ENCODE data around the gene PTGES.
"Not testable (repeated sequence)": the region's sequence is repeated elsewhere in the genome, so short reads cannot be mapped to it uniquely, and the experiment has no call there.

PTGES gene, protein sequence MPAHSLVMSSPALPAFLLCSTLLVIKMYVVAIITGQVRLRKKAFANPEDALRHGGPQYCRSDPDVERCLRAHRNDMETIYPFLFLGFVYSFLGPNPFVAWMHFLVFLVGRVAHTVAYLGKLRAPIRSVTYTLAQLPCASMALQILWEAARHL

DNA sequence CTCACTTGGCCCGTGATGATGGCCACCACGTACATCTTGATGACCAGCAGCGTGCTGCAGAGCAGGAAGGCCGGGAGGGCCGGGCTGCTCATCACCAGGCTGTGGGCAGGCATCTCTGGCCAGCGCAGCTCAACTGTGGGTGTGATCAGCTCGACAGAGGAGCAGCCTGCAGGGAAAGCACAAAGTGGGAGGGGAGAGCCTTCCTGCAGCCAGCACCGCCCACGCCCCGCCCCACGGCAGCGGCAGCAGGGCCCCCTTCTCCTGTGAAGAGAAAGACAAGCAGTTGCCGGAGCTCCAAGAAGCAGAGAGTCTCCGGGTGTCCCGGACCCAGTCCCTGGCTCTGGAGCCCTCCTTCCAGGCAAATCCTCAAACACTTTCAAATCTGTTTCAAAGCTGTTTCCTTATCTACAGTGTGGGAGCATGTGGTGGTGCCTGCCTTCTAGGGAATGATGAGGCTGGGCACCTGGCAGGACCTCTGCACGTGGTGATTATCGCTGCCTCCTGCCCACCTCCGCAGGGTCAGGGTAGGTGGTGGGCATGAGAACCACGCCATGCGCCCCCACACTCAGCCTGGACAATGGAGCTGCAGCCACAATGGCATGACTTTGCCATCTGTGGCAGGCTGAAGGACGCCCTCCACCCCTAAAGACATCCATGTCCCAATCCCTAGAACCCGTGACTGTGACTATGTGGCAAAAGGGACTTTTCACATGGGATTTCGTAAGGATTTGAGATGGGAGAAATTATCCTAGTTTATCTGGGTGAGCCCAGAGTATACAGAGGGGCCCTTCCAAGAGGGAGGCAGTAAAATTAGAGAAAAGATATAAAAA, at the start of gene PTGES:
Gene PTGES (minus strand): TSS at position 143 of the 830 bp plus-strand sequence. CDS start 30 bp downstream, at position 113.
- peak; percentile 46 for DNase-seq

DNA sequence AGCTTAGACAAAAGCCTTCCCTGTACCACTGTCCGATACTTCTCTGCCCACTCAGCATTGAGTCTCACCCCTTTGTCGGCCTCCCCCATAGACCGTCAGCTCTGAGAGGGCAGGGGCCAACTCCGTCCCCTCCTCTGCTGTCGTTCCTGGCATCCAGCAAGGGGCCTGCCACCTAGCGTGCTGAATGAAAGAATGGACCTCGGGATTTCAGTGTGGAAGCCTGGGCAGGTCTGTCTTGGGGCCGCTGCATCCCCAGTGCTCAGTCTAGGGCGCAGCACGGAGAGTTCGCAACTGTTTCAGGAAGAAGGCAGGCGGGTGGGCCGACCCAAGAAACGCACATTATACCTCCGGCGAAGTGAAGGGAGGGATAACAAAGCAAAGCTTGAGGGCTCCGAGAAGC, 48.7 kb upstream of the PTGES start:
- no peak for DNase-seq

DNA sequence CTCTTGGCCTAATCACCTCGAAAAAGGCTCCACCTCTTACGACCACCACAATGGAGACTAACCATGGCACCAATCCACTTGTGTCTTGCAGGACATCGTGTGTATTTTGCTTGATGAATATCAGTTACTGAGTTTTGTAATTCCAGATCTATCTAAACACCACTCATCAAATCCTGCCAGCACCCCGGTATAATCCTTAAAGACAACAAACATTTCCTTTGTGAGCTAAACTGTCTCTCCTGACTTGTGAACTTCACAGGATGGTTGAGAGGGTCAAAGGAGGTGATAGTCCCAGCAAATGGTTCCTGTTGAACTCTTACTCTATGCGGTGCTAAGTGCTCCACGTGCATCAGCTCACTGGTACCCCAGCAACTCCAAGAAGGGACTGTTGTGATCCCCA, 46.1 kb upstream of the PTGES start:
- no peak for DNase-seq

DNA sequence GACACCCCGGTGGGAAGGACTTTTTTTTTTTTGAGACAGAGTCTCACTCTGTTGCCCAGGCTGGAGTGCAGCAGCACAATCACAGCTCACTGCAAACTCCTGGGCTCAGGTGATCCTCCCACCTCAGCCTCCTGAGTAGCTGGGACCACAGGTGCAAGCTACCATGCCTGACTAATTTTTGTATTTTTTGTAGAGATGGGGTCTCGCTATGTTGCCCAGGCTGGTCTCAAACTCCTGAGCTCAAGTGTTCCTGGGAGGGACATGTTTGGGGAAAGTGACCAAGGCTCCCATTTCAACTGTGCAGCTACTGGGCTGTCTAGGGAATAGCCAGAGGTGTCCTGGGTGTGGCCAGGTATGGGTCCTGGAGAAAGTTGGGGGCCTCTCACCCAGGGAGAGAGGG, 43.2 kb upstream of the PTGES start:
- DNase-seq: not testable (repeated sequence)

DNA sequence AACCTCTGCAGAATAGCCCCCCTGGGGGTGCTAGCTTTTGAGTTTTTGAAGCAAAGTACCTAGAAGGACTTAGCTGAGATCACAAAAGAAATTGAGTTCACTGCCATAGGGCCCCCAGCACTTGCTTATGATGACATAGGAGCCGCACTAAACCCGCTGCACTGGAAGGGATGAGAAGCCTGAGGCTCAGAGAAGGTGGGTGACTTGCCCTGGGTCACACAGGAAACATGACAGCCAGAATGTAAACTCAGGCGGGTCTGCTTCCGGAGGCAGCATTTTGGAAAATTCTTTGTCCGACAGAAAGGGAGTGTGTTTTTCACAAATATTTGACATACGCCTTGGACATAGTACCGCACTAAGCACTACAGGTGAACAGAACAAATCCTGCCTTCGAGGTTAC, 41.7 kb upstream of the PTGES start:
- no peak for DNase-seq

DNA sequence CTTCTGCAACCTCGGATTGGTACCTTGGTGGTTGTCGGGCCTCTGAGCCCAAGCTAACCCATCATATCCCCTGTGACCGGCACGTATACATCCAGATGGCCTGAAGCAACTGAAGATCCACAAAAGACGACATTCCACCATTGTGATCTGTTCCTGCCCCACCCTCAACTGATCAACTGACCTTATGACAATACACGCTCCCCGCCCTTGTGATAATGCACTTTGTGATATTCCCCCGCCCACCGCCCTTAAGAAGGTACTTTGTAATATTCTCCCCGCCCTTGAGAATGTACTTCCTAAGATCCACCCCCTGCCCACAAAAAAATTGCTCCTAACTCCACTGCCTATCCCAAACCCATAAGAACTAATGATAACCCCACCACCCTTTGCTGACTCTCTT, 33.6 kb upstream of the PTGES start:
- no peak for DNase-seq

DNA sequence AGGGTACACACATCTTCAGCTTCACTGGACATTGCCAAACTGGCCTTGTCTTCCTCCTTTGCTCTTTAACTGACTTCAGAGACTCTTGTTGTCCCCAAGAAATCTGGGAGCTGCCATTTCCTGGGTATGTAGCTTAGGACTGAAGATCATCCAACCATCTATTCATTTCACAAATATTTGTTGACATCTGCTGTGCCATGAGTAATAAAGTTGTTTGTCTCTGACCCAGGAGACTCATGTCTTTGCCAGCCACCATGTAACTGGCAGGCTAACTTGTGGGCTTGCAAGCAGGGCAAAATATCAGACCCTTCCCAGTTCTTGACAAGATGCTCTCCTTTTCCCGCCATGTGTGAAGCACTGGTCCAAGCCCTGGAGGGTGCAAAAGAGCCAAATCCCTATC, 33.0 kb upstream of the PTGES start:
- no peak for DNase-seq

DNA sequence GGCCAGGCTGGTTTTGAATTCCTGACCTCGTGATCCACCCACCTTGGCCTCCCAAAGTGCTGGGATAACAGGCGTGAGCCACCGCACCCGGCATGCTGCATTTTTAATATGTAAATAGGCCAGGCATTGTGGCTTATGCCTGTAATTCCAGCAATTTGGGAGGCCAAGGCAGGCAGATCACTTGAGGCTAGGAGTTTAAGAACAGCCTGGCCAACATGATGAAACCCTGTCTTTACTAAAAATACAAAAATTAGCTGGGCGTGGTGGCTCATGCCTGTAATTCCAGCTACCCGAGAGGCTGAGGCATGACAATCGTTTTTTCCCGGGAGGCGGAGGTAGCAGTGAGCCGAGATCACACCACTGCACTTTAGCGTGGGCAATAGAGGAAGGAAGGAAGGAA, 32.1 kb upstream of the PTGES start:
- DNase-seq: not testable (repeated sequence)

DNA sequence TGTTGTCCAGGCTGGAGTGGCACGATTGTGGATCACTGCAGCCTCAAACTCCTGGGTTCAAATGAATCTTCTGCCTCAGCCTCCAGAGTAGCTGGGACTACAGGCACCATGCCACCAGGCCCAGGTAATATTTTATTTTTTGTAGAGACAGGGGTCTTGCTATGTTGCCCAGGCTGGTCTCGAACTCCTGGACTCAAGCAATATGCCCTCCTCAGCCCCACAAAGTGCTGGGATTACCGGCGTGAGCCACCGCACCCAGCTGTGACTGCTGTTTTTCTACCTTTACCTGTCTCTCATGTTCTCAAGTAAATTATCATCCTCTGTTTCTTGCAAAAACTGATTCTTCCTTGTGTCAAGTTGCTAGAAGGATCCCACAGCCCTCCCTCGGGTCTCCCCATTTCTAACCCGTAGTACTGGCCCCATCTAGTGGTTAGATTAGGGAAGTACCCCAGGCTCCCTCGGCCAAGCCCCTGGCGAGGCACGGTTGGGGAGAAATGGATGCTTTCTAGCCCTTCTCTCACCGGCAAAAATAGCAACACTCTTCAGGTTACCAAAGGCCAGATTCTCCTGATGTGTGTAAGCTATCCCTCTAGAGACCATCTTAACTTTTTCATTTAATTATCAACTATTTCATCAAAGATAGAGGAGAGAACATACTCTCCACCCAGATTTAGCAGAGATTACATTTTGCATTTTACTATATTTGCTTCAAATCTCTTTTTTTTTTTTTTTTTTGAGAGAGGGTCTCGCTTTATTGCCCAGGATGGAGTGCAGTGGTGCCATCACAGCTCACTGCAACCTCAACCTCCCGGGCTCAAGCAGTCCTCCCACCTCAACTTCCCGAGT, 30.9 kb upstream of the PTGES start:
- peak; percentile 76 for DNase-seq

DNA sequence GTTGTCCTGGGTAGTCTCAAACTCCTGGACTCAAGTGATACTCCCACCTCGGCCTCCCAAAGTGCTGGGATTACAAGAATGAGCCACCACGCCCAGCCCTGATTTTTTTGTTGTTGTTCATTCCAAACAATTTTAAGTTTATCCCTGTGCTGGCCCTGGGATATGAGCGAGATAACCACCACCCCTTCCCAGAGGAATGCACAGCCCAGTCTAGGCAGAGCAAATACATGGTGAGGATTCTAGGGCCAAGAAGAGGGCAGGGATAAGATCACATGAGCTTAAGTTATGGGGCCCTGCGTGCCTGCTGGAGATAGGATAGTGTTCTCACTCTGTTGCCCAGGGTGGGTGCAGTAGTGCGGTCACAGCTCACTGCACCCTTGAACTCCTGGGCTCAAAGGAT, 29.1 kb upstream of the PTGES start:
- DNase-seq: no peak

DNA sequence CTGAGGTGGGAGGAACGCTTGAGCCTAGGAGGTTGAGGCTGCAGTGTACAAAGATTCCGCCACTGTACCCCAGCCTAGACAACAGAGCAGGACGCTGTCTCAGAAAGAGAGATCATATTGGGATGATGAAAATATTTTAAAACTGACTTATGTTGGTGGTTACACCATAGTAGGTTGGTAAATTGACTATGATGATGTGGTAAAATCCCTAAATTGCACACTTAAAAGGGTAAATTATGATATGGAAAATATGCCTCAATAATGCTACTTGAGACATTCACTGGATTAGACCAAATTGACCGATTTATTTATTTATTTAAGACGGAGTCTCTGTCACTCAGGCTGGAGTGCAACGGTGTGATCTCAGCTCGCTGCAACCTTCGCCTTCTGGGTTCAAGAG, 28.3 kb upstream of the PTGES start:
- no peak for DNase-seq

DNA sequence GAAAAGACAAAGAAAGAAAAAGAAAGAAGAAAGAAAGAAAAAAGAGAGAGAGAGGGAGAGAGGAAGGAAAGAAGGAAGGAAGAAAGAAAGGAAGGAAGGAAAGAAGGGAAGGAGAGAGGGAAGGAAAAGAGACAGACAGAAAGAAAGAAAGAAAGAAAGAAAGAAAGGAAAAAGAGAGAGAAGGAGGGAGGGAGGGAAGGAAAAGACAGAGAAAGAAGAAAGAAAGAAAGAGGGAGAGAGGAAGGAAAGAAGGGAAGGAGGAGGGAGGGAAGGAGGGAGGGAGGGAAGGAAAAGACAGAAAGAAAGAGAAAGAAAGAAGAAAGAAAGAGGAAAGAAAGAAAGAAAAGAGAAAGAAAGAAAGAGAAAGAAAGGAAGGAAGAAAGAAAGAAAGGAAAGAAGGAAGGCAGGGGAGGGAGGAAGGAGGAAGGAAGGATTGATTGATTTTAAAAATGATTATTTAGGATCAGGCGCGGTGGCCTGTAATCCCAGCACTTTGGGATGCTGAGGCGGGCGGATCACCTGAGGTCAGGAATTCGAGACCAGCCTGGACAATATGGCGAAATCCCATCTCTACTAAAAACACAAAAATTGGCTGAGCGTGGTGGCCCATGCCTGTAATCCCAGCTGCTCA, 26.8 kb upstream of the PTGES start:
- DNase-seq: no peak

DNA sequence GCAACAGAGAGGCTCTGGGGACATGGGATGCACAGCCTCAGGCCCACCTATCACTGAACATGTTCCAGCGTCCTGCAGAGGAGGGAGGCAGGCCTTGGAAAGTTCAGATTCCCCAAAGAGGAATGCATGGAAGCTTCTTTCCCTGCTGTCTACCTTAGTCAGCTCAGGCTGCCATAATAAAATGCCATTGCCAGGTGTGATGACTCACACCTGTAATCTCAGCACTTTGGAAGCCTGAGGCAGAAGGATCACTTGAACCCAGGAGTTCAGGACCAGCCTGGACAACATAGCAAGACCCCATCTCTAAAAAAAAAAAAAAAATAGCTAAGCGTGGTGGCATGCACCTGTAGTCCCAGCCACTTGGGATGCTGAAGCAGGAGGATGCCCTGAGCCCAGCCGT, 25.6 kb upstream of the PTGES start:
- DNase-seq: no peak

DNA sequence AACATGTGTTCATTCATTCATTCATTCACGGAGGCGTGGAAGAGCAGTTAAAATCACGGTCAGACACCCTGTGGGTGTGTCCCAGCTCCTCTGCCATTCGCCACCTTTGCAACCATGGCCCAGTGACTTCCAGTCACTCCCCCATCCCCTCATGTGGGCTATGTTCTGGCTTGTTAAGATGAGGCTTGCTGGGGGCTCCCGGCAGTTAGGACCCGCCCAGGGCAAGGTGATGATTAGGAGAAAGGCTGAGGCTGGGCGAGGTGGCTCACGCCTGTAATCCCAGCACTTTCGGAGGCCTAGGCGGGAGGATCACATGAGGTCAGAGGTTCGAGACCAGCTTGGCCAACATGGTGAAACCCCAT, 24.9 kb upstream of the PTGES start:
- no peak for DNase-seq

DNA sequence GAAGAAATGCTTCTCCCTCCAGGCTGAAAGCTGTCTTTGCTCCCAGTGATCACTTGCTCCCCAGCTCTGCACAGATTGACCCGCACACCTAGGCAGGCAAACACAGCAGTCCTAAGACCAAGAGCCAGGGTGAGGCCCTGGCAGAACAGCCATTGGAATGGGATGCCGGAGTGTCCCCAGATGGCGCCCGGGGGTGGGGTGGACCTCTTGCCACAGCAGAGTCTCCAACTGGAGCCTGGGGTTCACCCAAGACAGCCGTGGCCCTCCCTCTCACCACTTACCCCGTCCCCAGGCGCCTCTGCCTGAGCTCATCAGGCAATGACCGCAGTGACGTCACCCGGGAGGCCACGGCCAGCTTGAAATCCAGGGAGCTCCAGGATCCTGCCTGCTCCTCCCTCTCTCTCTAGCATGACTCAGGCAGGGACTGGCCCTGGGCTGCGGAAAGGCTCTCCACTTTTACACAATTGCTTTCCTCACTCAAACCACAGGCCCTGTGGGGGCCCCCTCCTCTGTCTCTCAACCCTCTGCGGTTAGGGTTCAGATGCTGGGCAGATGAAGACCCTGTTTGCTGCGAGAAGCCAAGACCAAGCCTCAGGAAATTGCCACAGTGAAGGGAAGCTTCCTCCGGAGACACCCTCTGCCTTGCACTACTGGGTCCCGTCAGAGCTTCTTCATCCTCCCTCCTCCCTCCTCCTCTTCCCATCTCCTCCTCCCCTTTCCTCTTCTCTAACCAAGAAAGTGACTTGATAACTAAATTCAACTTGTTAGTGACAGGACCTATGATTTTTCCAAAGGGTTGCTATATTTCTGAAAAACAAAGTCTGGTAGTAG, 24.3 kb upstream of the PTGES start:
- peak; percentile 31 for DNase-seq

DNA sequence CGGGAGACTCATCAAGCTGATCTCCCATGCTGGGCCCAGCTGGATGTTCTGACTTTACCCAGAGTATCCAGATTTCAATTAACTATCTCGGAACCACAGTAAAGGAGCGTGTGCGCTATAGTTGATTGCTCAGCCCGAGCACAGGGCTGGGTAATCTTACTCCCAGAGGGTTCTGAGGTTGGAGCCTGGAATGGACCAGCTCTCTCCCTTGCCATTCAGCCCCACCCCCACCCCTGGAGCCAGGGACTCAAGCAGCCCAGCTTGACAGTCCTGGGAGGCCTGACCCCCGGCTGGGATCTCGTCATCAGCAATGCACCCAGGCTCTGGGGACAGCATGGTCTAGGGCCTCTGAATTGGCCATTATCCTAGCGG, 23.7 kb upstream of the PTGES start:
- DNase-seq: no peak

DNA sequence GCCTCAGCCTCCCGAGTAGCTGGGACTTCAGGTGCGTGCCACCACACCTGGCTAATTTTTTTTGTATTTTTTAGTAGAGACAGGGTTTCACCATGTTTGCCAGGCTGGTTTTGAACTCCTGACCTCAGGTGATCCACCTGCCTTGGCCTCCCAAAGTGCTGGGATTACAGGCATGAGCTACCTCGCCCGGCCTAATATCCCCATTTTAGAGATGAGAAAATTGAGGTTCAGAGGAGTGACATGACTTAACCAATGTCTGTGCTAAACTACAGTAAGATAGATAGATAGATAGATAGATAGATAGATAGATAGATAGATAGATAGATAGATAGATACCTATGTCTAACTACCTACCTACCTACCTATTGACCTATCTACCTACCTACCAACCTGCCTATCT, 23.3 kb upstream of the PTGES start:
- not testable (repeated sequence) for DNase-seq

DNA sequence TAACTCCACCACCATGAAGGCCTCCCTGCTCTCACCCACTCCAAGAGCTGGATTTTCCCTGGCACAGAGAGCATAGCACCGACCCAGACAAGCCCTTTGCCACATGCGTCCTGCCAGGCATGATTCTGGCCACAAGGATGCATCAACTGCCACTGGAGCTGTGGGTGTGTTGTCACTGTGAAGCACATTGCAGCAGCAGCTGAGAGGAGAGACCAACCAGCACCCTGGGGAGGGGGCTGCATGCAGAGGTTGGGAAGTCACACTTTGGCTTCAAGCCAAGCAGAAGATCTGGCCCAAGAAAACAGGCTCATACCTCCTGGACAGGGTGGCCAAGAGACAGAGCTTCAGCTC, 22.6 kb upstream of the PTGES start:
- no peak for DNase-seq

DNA sequence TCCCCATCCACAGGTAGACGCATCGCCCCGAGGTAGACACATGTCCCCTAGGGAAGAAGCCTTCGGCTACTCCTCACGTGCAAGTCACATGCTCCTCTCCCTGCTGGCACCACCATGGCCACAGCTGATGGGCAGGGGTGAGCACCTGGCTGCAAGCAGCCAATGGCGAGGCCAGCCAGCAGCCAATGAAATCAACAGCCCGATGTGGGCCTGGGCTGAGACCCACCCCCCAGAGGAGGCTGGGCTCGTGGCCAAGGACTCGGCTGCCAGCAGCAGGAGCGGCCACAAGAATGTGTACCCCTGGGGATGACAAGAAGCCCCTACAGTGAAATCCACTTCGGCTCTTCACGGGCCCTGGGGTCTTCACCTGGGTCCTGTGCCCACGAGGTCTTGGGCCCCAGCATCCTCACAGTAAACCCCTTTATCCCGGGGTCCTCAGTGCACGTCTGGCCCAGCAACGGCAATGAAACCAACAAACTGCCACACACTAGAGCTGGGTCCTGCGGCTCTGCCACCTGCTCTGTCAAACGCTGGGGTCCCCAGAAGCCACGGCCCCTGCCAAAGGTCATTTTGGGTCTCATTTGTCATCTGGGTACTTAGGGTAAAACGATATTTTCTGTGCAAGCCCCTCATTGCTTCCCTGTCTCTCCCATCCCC, 22.1 kb upstream of the PTGES start:
- DNase-seq: no peak

DNA sequence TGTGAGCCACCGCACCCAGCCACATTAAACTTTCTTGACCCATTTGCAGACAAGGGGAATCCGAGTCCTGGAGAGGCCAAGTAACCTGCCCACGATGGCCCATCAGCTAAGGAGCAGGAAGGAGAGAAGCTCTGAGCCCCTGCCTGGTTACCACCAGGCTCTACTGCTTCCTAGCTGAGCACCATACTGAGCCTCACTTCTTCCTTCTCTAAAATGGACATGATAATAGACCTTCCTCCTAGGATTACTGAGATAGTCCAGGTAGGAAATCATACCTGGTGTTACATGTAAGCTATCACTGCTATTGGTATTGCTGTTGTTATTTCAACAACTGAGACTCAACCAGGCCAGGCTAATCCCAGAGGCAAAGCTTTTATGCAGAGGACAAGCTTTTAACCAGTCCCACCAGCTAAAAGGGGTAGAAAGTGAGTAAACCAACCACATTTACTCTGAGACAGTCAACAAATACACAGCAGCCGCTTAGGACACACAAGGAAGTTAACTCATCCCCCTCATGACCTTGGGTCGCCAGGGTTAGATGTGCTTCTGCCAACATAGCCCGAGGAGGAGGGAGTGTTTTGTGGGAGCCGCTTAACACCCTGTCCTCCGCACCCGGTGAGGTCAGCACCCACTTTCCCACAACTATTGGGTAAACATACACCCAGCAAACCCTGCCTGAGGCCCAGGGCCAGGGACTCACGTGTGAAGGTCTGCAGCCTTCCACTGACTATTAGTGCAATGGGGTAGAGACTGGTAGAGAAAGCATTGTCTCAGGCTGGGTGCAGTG, 20.6 kb upstream of the PTGES start:
- DNase-seq: no peak

DNA sequence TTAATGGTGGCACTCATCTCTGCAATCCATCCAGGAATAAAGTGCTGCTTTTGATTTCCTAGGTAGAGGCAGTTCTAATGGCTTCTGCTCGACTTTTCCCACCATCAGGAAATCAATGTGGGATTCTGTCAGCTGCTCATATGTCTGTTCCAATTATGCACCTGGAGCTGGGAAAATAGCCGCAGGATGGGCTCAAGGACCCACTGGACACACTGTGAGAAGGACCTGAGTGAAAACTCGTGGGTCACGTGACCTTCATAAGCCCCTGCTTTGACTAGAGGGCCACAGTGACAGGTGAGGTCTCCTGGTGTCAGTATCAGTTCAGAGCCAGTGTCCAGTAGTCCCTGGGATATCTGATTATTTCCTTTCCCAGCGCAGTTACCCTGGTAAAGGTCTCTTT, 17.9 kb upstream of the PTGES start:
- no peak for DNase-seq
